Stimulated activated CD4-positive, alpha-beta T cell treated with anti-CD3 and anti-CD28 coated beads, Interleukin-12 subunit alpha, Interleukin-12 subunit beta, amount 100 ng/mL, for 48 hours (primary cell): ENCODE measurements around the gene MYADM.

ENCODE experiments used
- DNase-seq, 3 donors: peaks; one replicate each; pipeline ENCODE4 v3.0.0-alpha.2; 2020; ENCODE audit warnings: low read depth in 2 of 3, low spot score in 1 of 3

The MYADM gene

GRCh38 chr19:53910170-53910518 lies 42.5 kb downstream of the MYADM start:
- no peak for DNase-seq

DNA sequence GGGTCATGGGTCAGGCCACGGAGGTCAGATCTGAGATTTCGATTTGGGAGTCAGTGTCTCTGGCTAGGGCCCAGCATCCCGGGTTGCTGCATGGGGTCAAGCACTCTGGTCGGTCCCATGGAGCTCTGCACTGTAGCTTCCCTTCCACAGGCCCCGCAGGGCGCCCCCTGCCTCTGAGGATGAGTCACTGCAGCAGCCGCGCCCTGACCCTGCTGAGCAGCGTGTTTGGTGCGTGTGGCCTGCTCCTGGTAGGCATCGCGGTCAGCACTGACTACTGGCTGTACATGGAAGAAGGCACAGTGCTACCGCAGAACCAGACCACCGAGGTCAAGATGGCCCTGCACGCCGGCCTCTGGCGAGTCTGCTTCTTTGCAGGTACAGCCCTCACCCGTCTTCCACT lies 45.0 kb downstream of the MYADM start:
- DNase-seq: no peak

DNA sequence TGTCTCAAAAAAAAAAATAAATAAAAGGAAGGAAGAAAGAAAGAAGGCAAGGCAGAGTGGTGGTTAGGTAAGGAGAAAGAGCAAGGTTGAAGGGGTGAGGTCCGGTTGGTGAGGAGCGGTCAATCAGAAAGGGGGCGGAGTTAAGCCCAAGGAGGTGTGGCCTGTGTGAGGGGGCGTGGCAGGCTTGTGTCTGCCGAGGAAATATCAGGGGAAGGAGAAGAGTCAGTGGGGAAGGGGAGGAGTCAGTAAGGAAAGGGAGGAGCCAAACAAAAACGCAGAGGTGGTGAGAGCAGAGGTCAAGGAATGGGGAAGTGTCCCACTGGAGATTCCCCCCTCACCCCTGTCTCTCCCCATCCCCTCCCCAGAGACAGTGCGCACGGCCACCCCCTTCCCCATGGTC lies 47.3 kb downstream of the MYADM start:
- no peak for DNase-seq

DNA sequence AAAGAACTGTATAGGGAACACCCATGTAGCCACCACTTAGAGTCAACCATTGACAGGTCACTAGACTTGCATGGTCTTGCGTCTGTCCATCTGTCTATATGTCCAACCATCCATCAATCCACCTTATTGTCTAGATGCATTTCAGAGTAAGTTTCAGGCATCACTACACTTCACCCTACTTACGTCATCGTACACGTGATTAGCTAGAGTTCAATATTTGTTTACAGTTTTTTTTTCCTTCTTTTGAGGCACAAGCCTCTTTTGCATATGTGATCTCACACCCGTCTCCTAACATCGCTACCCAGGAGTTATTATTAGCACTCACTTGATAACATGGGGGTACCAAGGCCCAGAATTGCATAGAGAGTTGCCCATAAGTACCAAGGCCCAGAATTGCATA lies 48.3 kb downstream of the MYADM start:
- DNase-seq: no peak

DNA sequence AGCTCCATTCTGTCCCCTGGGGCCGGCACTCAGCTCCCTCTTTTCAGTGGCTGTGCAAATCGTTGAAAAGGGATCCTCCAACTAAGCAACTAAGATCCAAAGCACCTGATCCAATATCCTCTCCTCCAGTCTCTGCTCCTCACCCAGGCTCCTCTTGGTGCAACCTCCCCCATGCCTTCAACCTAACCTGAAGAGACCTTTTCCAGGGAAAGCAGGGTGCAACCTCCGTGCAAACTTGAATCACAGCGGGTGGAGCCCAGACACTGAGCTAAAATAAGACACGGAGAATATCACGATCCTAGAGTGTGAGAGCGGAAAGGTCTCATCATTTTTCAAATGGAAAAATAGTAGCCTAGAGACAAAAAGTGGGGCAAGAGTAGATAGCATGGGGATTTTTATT lies 49.7 kb downstream of the MYADM start:
- no peak for DNase-seq
